HepG2 (cell line): ENCODE results near the gene RRAD. TPM values are rescaled to one million over a fixed set of nuclear protein-coding genes. Genes with fewer than 3 reads are reported as not detected.

Experiments used
- ARID4A ChIP-seq: sonication (generic); formaldehyde crosslinking; IDR thresholded peaks from 2 replicates; pipeline ENCODE4 v1.5.0; 2020; ENCODE audit warnings: mild to moderate bottlenecking, missing genetic modification reagents, borderline replicate concordance
- CBX5 ChIP-seq: sonication (generic); formaldehyde crosslinking; IDR thresholded peaks from 2 replicates; pipeline ENCODE4 v1.4.0; 2020; ENCODE audit warnings: missing genetic modification reagents, borderline replicate concordance
- IKZF1 ChIP-seq: fragments of 450-650 bp; IDR thresholded peaks from 2 replicates; pipeline ENCODE4 v1.7.1; 2016
- IKZF5 ChIP-seq: IDR thresholded peaks from 2 replicates; pipeline ENCODE4 v1.6.1; 2018; ENCODE audit warnings: missing genetic modification reagents, mild to moderate bottlenecking, missing compliant biosample characterization
- KDM2A ChIP-seq: sonication (generic); formaldehyde crosslinking; IDR thresholded peaks from 2 replicates; pipeline ENCODE4 v1.4.0; 2020; ENCODE audit warnings: low read depth, missing genetic modification reagents, borderline replicate concordance
- NFKB2 ChIP-seq: sonication (generic); formaldehyde crosslinking; IDR thresholded peaks from 2 replicates; pipeline ENCODE4 v1.4.0; 2020; ENCODE audit warnings: missing genetic modification reagents, borderline replicate concordance
- PAX8 ChIP-seq: sonication (generic); formaldehyde crosslinking; IDR thresholded peaks from 2 replicates; pipeline ENCODE4 v1.8.0; 2022; ENCODE audit warnings: mild to moderate bottlenecking, missing genetic modification reagents, borderline replicate concordance
- RAD21 ChIP-seq: fragments of 450-650 bp; formaldehyde crosslinking; IDR thresholded peaks from 2 replicates; pipeline ENCODE4 v1.5.0; 2020; ENCODE audit warnings: mild to moderate bottlenecking
- SMC3 ChIP-seq: IDR thresholded peaks from 2 replicates; pipeline ENCODE4 v1.6.1; 2011; ENCODE audit warnings: low read length, improper control_type of control experiment
- STAG1 ChIP-seq: sonication (generic); formaldehyde crosslinking; IDR thresholded peaks from 2 replicates; pipeline ENCODE4 v1.4.0; 2020; ENCODE audit warnings: missing genetic modification reagents
- ZFYVE20 ChIP-seq: sonication (generic); formaldehyde crosslinking; IDR thresholded peaks from 2 replicates; pipeline ENCODE4 v1.8.0; 2023; ENCODE audit warnings: low read depth, mild to moderate bottlenecking, moderate library complexity, missing genetic modification reagents, borderline replicate concordance
- ZNF501 ChIP-seq: sonication (generic); formaldehyde crosslinking; IDR thresholded peaks from 2 replicates; pipeline ENCODE4 v1.5.1; 2020; ENCODE audit warnings: mild to moderate bottlenecking, moderate library complexity, missing genetic modification reagents
- polyA plus RNA-seq, 8 experiments: library from polyadenylated mRNA; depleted of rRNA in 3 of 8; stranded (reverse) in 7 of 8; unstranded in 1 of 8; fragments of >200 nt; fragmentation: Illumina TruSeq in 4 of 8; extraction: Trizol in 4 of 8; gene quantifications; 2 replicates each; pipeline versions ENCODE4 v1.2.1 to v1.2.3, GENCODE V29; 2011 to 2016; ENCODE audit warnings: low read depth in 4 of 8, missing spikeins in 1 of 8, mixed read lengths in 1 of 8; ENCODE audit not compliant: insufficient read depth in 1 of 8
- total RNA-seq, 5 experiments: library from RNA; depleted of rRNA; stranded (reverse); fragments of >200 nt; fragmentation: Illumina TruSeq; extraction: Trizol; gene quantifications; 2 replicates each; pipeline ENCODE4 v1.2.3, GENCODE V29; 2016; ENCODE audit warnings: low read depth in 1 of 5

The RRAD gene
- total and polyA plus RNA-seq, 2 of the 13 experiments (the other 11 are each of a cell fraction or from before 2014, with no cell fraction given), result 0.80 to 1.1 TPM

- TF ChIP-seq ZFYVE20 (CRISPR knock-in tag), result no peak
- TF ChIP-seq STAG1 (CRISPR knock-in tag), result peak; percentile 91
- TF ChIP-seq SMC3, result peak; percentile 55; the same call in 1 of the 2 replicates
- no peak for TF ChIP-seq CBX5
- no peak for TF ChIP-seq IKZF1
- 0 out of 2 replicates have a peak, but pooled peaks have one; percentile 22 for TF ChIP-seq ARID4A (CRISPR knock-in tag)
- TF ChIP-seq IKZF5 (CRISPR knock-in tag), result peak; percentile 49; the same call in 1 of the 2 replicates
- TF ChIP-seq RAD21 (CRISPR knock-in tag), result peak; percentile 65
- no peak for TF ChIP-seq PAX8 (CRISPR knock-in tag)
- 0 out of 2 replicates have a peak, but pooled peaks have one; percentile 44 for TF ChIP-seq NFKB2
- 0 out of 2 replicates have a peak, but pooled peaks have one; percentile 19 for TF ChIP-seq KDM2A (CRISPR knock-in tag)
- TF ChIP-seq ZNF501 (CRISPR knock-in tag), result 0 out of 2 replicates have a peak, but pooled peaks have one; percentile 16
Measured at GRCh38 chr16:66928702-66929388, 3.5 kb upstream of the RRAD start (continued).
